Measurements from ENCODE around the gene TARS3. TPM values are rescaled to one million over a fixed set of nuclear protein-coding genes. Genes with fewer than 3 reads are reported as not detected.

Gene TARS3
- 6.0 to 8.2 TPM (median 7.0 TPM) in 5 replicates for total RNA-seq (2022; extraction: Qiagen RNA extraction; ENCODE audit: low read depth)

GRCh38 chr15:101723874-101724674 lies at the start of gene TARS3:
TSS of gene TARS3 (minus strand) at chr15:101724473. CDS start at chr15:101724387, 86 bp downstream.

DNA sequence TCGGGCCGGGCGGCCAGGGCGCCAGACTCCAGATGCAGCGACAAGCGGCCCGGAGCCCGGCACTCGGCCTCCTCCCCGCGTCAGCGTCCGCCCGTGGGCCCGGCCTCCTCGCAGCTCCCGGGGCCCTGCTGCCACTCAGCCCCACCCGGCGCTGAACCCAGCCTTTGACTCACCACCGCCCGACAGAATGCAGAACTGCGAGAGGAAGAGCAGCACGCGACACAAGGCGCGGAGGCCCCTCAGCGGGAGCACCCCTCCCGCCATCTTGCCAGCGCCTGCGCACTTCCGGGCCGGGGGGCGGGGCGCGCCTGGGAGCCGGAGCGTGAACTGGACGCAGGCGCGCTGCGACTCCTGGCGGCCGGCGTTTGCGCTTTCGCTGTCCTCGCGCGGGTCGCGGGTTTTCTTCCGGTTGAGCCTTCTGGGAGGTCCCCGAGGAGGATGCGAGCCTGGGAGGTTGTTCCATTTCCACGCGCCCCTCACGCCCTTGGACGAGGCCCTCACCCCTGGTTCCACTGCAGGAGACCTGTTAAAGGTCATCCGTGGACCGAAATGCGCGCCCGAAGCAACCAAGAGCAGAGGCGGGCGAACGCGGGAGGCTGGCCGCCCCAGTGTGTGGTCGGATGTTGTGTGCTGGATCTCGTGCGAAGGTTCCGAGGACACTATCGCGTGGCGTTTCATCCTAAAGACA lies 72.0 kb downstream of the TARS3 start, which contains the start of gene TM2D3:
TSS of gene TM2D3 (minus strand) at position 284 of the 688 bp plus-strand sequence. CDS start at position 264, 20 bp downstream.

Other genes starting within 250 kb of the TARS3 start
- gene PCSK6, start 234.8 kb downstream of the TARS3 start, total RNA-seq (2022; extraction: Qiagen RNA extraction; ENCODE audit: low read depth), result 8.1 to 11.0 TPM (median 10.5 TPM) in 5 replicates
- gene TM2D3, start 72.1 kb downstream of the TARS3 start, total RNA-seq (2022; extraction: Qiagen RNA extraction; ENCODE audit: low read depth), result 23.5 to 32.9 TPM (median 28.0 TPM) in 5 replicates
- not detected in 5 replicates for gene OR4F6, start 79.0 kb upstream of the TARS3 start, total RNA-seq (2022; extraction: Qiagen RNA extraction; ENCODE audit: low read depth)
- not detected in 5 replicates for gene OR4F15, start 87.7 kb upstream of the TARS3 start, total RNA-seq (2022; extraction: Qiagen RNA extraction; ENCODE audit: low read depth)

Measured in A549 treated with RU486 at 1 μM for 4 hours (cell line).